ENCODE measurements around the gene NUP58.

The NUP58 gene, protein sequence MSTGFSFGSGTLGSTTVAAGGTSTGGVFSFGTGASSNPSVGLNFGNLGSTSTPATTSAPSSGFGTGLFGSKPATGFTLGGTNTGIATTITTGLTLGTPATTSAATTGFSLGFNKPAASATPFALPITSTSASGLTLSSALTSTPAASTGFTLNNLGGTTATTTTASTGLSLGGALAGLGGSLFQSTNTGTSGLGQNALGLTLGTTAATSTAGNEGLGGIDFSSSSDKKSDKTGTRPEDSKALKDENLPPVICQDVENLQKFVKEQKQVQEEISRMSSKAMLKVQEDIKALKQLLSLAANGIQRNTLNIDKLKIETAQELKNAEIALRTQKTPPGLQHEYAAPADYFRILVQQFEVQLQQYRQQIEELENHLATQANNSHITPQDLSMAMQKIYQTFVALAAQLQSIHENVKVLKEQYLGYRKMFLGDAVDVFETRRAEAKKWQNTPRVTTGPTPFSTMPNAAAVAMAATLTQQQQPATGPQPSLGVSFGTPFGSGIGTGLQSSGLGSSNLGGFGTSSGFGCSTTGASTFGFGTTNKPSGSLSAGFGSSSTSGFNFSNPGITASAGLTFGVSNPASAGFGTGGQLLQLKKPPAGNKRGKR

DNA sequence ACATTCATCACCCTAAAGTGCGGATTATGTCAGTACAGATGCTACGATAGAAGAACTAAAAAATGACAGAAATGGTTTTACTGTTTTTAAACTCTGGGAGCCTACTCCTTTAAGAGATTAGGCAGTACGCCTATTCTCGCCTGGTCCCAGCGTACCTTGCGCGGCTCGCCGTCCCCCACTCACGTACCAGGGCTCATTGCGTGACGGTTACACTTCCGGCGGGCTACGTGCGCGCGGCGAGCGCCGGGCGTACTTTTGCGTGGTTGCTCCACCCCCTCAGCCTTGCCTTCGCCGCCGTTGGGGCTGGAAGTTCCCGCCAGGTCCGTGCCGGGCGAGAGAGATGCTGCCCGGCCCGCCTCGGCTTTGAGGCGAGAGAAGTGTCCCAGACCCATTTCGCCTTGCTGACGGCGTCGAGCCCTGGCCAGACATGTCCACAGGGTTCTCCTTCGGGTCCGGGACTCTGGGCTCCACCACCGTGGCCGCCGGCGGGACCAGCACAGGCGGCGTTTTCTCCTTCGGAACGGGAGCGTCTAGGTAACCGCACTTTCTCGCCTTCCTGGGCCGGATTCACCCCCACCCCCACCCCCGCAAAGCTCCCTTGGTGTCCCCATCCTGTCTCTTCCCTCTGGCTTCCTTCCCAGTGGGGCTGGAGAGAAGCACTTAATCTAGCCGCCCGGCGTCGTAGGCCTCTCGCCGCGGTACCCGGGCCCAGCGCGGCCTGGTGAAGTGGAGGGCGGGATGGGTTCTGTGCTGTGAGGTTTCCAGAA is at the start of gene NUP58:
NUP58 (plus strand) TSS at position 279 of the 767 bp plus-strand sequence; CDS start at position 428, 149 bp downstream.
- peak; percentile 62 for DNase-seq

DNA sequence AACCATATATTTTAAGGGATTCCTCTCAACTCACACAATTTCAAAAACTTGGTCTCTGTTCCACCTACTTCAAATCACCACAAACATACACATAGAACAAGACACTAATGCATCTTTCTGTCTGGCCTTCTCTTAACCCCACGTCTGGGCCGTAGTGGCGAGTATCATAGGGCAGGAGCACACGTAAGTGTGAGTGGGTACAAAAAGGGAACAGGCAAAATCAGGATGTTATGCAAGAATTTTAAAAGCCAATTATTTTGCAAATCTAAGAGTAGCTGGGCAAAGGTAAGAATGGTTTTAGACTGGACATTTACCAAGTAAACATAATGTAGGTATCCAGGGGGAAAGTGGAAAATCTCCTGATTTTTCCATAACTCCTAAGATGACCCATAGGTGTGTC is 49.2 kb upstream of the NUP58 start:
- no peak for DNase-seq

DNA sequence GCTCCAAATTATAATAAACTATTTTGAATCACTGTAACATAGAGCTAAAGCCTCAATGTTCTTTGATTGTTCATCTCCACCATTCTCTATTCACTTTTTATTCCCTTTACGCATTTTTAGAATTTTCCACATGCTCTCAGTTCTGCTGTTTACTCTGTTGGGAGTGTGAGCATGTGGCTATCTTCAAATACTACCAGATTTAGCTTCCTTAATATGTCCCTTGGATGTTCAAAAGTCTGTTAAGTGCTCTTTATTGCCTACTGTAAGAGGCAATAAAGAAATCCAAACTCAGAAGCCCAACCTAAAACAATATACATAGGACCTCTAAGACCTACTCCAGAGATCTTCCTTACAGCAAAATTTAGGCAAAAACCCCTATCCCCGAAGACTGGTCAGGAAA is 48.7 kb upstream of the NUP58 start:
- no peak for DNase-seq

DNA sequence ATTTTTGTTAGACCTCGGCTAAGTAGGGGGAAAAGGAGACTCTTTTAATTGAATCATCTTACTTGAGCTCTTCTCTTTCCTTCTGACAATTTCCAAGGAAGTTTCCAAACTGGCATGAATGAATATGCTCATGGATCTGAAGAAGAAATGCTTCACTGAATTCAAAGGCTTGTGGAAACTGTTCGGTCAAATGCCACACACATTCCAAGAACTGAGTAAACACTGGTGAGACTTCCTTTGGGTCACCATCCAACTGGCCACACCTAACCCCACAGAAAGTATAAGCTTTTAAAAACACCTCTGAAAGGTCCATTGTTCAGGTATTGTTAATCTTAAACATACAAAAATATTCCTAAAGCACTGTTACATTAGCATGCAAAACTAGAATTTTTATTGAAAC is 47.7 kb upstream of the NUP58 start:
- DNase-seq: no peak

DNA sequence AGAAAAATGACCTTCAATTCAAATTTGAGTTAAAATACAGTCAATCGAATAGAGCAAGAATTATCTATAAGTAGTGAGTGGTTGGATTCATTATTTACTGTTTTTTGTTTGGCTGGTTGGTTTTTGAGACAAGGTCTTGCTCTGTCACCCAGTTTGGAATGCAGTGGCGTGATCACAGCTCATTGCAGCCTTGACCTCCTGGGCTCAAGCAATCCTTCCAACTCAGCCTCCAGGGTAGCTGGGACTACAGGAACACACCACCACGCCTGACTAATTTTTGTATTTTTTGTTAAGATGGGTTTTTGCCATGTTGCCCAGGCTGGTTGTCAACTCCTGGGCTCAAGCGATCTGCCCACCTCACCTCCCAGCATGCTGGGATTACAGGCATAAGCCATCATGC is 39.2 kb upstream of the NUP58 start:
- DNase-seq: no peak

DNA sequence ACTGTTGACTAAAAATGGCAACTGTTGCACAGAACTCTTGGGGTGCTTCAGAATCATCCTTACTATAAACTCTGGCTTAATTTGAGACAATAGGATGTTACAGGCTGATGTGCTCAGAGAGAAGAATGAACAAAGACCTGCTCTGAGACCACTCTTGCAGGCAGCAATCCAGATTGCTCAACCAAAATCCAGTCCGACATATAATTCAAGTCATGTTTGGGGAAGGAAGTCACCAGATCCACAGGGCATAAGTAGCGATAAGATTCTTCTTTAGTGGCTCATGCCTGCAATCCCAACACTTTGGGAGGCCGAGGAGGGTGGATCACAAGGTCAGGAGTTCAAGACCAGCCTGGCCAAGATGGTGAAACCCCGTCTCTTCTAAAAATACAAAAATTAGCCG is 34.7 kb upstream of the NUP58 start:
- no peak for DNase-seq

DNA sequence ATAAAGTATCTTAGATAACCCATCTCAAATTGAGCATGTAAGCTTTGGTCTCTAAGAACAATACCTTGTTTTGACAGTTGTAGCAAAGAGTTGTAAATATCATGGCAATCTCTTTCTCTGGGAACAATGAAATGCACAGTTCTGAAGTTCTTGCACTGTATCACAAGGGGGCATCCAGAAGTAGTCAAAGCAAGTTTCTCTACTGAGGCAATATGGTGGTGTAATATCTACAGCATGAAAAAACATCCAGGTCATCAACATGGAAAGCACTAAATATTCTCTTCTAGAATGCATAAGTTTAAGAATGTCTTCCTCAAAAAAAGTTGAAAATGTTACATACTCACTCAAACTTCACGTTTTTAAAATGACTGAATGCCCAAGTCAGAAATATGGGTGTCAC is 33.7 kb upstream of the NUP58 start:
- DNase-seq: no peak

DNA sequence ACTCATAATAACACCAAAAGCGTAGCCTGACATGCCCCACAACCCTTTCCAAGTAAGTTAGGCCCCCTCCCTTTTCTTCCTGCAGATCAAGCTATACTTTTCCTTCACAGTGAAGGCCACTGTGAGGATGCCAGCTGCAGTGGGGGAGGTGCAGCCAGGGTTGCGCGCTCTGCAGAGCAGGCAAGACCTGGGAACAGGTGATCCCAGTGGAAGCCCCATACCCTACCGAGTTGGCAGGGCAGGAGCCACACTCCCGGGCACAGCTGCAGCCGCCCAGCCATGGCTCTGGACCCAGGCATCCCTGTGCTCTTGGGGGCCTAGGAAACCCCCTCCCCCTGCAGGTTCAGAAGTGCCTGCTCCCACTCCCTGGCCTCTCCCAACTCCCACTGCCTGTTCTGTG is 32.9 kb upstream of the NUP58 start:
- DNase-seq: no peak

DNA sequence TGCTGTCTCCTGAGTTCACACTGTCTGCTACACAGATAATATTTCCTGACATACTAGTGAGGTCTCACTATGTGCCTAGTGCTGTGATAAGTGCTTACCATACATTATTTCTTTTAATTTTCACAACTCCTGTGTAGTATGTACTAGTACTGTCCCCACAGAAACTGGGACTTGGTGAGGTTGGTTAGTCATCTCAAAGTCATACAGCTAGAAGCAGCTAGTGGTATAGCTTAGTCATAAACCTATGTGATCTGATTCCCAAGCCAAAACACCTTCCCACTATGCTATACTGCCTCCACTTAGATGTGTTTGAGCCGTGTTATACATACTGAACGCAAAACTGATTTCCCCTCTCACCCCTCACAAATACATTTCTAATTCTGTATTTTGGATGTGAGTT is 24.7 kb upstream of the NUP58 start:
- DNase-seq: no peak

DNA sequence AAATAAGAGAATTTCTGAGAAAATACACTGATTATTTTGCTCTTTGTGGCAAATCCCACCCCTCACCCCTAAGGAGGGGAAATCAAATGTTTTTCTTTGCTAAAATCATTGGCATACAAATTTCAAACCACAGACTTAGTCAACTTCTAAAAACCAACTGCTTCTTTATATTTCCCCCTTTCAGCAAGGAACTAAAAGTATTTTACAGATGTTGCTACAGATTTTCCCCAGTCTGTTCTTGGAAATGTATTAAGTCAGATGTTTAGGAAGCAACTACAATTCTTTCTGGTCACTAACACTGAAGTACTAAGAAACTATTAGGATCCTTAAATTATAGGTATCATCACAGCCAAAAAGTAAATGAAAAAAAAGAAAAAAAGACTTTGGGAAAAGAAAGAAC is 21.0 kb upstream of the NUP58 start:
- DNase-seq: no peak

DNA sequence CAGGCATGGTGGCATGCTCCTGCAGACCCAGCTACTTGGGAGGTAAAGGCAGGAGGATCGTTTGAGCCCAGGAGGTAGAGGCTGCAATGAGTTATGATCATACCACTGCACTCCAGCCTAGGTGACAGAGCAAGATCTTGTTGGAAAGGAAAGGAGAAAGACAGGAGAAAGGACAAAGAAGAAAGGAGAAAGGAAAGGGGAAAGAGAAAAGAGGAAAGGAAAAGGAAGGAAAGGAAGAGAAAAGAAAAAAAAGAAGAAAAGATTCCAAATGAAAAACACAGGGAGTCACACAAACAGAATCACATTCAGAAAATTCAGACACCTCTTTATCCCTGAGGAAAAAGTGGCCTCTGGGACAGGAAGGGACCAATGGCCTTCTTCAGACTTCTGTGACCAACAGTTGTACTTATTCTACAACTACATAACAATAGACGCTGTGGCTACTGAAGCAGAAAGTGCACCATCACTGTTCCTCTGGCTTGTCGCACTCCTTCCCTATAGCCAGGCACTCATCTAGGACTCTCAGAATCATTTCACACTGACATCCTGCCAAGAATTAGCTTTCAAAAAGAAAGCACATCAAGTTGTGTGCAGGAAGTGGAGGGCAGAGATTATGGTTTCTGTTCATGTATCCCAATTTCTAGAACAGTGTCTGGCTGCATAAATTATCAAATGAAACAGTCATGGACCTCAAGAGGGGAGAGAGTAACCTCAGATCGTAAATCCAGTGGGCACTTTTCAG is 20.1 kb upstream of the NUP58 start:
- no peak for DNase-seq

DNA sequence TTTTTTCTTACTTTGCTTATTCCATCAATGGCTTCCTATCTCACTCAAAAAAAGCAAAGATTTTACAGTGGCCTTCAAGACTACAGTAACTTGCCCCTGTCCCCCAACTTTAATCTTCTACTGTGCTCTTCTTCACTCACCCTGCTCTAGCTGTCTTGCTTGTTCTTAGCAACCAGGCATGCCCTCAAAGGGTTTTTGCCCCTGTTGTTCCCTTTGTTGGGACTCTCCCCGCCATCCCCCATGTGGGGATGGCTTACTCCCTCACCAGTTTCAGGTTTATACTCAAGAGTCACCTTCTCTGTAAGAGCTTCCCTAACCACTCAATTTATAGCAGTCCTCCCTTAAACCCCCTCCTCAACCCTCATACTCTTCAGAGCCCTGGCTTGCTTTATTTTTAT is 19.5 kb upstream of the NUP58 start:
- no peak for DNase-seq

DNA sequence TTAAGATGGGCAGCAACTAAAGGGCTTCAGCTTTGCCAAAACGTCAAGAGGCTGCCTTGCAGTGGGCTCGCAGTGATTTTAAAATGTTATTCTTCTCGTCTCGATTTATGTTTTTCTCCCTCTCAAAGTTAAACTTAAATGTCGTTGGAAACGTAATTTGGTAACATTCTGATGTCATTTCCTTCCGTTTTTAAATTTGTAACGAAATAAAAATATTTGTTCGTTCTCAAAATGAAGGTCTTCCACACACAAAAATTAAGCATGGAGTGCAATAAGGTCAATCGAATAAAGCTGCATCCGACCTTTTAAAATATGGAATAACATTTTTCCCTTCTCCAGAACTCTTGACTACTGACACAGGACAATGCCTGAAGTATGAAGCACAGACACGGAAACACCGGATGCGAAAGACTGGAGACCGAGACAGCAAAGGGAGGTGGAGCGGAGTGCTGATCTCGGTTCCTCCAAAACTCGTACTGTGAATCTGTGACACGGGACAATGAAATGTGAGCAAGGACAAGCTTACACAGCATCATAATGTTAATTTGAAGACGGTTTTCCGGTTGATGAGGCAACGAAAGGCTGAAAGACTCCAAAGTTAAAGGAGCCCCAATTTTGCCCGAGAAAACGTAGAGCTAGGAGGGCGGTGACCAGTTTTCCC is 15.0 kb upstream of the NUP58 start:
- no peak for DNase-seq

DNA sequence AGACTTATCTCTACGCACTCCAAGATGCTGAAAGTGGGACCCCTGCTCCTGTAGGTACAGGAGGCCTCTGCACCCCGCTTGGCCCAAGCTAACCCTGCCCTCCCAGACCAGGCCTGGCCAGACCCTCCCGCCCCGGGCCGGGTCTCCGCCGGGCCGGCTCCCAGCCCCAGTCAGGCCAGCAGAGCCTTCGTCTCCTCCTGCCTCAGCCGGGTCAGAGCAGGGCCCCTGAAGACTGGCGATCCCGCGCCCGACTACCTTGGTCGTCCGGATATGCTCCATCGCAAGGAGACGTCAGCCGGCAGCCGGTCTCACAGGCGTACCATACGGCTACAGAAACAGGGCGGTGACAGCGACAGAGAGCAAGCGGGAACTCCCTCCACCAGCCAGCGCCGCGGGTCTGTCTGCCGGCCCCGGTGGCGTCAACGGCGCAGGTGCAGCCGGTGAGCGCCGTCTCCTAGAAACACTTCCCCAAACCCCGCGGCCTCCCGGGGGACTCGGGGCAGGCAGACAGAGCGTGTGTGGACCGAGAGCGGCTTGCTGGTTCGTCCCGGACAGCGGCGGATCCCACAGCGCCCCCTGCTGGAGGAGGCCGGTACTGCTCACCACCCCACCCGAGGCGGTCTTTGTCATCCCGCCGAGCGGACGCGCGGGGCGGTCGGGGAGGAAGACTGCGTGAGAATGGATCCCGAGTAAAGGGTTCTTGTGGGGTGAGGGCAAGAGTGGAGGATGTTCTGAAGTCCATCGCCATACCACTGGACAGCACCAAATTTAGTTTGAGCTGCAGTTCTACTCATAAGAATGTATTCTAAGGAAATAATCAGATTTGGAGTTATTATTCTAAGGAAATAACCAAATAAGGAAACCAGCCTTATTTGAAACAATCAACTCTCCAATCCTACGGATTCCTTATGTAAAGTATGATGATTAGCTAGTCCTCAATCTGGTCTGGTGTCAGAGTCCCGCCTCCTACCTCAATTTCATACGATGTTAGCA is 14.2 kb upstream of the NUP58 start, which contains the start of gene MTMR6:
MTMR6 (minus strand) TSS at position 520 of the 993 bp plus-strand sequence; CDS start at position 279, 241 bp downstream.
- DNase-seq: peak; percentile 35

DNA sequence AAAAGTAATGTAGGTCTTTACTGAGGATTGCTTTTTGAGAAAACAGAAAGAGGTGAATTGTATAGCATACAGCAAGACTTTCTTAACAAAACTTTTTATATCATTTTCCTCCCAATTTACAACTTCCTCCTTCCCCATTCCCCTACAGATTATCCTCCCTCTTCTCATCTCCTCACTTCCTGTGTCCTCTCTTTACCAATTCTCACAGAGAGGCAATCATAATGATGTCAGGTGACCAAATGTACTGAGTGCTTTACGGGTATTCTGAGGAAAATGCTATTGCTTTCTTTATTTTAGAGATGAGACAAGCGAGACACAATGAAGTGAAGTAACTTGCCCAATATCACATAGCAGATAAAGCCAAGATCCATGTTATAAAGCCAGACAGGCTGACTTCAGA is 12.5 kb upstream of the NUP58 start:
- no peak for DNase-seq

DNA sequence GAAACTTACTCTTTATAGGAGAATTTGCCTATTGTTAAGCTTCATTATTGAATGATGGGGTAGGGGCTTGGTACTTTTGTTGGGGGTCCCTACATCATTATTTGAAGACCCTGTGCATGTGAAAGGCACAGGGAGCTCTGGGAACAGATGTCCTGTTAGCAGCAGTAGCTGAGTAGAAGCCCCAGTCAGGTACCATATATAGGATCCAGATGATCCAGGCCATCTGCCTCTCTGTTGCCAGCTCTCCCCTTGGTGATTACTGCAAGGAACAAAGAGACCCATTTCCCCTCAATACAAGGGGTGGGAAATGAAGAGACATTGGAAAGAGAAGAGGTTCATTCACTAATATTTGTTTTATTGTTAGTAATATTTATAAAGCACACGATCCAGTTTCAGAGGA is 9.7 kb upstream of the NUP58 start:
- DNase-seq: no peak

DNA sequence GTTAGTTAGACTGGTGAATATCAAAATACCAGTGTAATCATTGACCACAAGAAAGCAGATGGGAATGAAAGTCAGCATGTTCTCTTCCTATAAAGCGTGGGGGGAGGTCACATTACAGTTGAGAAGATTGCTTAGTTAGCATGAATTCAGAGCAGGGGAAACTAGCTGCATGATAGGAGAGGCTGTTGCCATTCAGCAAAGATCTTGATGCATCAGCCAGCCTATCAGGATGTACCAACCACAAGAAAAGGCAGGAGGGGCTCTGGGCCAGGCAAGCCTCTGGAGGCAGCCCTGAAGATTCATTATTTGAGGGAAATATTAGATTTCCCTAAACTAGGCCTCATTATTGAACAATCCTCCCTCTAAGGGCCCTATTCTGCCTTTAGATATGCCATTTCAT is 9.1 kb upstream of the NUP58 start:
- DNase-seq: no peak

DNA sequence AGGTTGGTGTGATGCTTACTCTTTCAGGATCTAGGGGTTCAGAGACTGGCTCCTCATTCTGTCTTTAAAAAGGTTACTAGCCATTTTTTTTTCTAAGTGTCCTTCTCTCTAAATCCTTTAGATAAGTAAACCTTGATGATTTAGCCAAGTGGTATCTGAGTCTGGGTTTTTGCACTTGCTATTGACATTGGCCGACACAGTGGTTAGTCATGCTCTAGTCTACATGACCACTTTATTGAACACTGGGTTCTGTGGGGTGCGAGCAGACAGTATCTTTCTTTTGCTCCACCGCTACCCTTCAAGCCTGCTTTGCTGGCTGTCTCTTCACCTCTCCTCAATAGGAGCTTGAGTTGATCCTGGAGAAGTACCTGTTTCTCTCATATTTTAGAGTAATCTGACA is 6.2 kb upstream of the NUP58 start:
- DNase-seq: no peak

DNA sequence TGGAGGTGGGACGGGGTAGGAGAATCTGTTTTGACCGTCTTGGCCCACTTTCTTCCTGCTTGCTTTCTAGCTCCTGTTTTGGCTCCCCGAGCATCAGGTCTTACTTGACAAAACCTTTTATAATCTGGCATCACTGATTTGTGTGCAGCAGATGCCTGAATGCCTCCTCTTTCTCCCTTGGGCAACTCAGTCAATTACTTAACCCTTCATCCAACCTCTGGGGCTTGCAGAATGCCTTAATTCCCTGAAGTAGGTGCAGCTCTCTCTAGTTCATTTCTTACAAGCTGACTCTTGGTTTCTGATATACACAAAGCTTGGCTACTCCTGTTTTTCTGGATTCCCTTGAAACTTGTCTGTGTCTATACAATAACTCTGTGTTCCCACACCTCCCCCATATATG is 5.7 kb upstream of the NUP58 start:
- DNase-seq: no peak

DNA sequence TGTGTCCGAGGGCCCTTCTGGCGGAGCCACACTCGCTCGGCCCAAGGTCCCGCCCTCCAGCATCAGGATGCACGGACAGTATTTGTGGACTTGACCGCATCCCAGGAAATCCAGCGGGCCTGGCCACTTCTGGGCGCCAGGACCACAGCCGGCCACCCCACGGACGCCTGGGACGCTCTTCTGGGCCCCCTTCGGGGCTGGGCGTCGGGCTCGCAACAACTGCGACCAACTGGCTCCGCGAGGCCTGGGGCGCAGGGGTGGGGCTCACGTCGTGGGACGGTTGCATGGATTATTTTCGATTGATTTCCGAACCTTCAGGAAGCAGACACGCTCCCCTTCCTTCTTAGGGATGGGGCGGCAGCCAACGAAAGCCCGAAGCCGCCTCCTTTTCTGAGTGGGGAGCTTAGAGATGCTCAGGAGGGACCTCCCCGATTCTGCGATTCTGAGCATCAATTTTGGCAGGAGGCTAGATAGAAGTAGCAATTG is 521 bp upstream of the NUP58 start:
- DNase-seq: no peak

DNA sequence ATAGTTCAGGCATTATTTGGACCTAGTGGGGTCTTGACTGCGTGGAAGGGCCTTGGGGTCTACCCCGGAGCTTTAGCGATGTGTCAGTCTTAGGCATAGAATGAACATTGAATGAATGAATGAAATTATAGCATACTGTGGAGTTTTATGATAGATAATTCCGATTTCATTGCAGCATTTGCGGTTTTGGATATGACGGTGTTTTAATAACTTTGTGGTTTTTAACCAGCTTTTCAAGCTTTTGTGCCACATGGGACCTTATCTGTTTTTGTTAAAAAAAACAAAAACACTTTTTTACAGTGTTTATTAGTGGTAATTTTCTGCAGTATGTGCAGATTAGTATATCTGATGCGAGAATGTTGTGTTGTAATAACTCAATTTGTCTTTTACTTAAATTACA is 696 bp downstream of the NUP58 start:
- DNase-seq: no peak

All from cortex of kidney (tissue), 1 donor.